Fibroblast of villous mesenchyme (primary cell): Measurements from ENCODE around the gene PNMA6E. TPM values are rescaled to one million over a fixed set of nuclear protein-coding genes. Genes with fewer than 3 reads are reported as not detected.
"Not testable (repeated sequence)": the region's sequence is repeated elsewhere in the genome, so short reads cannot be mapped to it uniquely, and the experiment has no call there.

Experiments
- DNase-seq: peaks from one replicate; pipeline ENCODE4 v3.0.0-alpha.2; 2010; ENCODE audit warnings: low read depth
- H3K4me3 ChIP-seq: 2 replicates; pipeline ENCODE4 v1.5.1; 2011; ENCODE audit warnings: low read depth, mild to moderate bottlenecking, low read length
- total RNA-seq: library from RNA; depleted of rRNA; stranded (reverse); fragments of >200 nt; gene quantifications from 2 replicates; pipeline ENCODE4 v1.2.3, GENCODE V29; 2012
- TF ChIP-seq, protein P1 (sequence below): IDR thresholded peaks from 2 replicates; pipeline ENCODE4 v1.5.1; 2012; ENCODE audit warnings: low read depth, mild to moderate bottlenecking, low read length; ENCODE audit not compliant: insufficient read depth

The PNMA6E gene
- total RNA-seq, 1 donor, result not detected

DNA sequence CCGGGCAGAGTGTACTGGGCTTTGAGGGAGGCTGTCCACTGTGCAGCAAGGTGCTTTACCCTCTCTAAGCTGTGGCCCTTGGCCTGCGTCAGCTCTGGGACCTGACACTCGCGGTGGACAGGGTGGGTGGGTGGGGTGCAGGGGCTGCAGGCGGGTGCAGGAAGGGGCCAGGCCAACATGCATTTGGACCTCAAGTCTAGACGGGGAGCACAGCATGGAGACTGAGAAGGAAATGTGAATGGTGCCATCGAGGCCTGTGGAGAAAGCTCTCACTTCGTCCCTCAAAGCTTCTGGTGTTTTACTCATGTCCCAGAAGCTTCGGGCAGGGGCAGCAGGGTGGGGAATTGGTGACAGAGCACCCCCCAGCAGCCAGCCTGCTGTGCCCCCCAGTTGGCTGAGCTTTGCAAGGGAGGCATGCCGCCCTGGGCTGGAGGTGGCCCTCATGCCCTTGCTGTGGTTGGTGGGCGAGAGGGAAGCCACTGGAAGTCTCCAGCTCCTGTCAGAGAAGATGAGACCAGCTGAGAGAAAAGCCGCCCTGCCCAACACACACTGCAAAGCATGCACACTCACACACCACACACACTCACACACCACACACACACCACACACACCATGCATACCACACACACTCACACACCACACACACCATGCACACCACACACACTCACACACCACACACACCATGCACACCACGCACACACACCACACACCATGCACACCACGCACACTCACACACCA lies 12.3 kb downstream of the PNMA6E start:
- no peak overlapping the region for H3K4me3 ChIP-seq
- TF ChIP-seq, protein P1, sequence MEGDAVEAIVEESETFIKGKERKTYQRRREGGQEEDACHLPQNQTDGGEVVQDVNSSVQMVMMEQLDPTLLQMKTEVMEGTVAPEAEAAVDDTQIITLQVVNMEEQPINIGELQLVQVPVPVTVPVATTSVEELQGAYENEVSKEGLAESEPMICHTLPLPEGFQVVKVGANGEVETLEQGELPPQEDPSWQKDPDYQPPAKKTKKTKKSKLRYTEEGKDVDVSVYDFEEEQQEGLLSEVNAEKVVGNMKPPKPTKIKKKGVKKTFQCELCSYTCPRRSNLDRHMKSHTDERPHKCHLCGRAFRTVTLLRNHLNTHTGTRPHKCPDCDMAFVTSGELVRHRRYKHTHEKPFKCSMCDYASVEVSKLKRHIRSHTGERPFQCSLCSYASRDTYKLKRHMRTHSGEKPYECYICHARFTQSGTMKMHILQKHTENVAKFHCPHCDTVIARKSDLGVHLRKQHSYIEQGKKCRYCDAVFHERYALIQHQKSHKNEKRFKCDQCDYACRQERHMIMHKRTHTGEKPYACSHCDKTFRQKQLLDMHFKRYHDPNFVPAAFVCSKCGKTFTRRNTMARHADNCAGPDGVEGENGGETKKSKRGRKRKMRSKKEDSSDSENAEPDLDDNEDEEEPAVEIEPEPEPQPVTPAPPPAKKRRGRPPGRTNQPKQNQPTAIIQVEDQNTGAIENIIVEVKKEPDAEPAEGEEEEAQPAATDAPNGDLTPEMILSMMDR, result no peak
- no peak for DNase-seq

DNA sequence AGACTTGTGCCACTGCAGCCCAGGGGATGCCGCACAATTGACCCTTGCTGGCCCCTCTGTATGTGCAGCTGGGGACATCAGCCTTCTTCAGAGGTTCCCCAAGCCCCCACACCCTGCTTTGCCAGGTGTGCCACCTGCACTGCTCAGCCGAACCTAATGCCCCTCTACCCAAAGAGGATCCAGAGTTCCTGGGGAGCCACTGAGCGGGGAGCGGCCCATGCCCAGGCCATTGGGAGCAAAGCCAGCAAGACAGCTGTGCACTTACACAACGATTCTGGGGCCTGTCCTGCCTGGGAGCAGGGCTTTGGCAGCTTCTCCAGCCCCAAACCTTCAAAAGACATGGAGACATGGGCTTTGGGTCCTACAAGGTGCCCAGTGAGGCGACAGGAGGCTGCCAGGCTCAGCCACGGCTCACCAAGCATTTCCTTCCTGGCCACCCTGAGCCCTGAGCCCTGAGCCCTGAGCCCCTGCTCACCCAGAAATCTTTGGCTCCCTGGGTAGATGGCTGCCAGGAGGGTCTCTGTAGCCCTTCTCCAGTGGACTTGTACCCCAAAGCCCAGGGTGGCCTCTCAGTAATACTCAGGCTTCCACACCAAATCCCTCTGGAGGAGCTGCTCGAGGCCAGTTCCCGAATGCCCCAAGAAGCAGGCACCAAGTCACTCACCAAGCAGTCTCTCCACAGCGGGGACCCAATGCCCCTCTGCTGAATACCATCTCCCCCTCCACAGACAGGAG lies 13.0 kb downstream of the PNMA6E start:
- no peak for DNase-seq
- TF ChIP-seq, protein P1, result no peak
- H3K4me3 ChIP-seq, result no peak overlapping the region

DNA sequence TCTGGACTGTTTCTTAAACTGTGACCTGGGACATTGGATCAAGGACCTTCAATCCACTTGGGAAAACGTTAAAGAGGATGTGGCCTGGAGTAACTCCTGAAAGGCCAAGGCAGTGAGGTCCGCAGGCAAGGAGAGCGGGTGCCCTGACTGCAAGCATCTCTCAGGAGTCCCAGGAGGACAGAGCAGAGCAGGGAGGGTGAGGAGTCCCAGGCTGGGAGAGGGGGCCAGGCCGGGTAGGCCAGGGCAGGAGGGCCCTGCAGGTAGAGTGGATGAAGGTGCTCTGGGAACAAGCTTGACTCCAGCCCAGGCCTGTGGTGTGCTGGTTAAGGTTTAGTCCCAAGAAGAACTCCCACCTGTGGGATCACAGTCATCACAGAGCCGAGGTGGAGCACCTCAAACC lies 13.8 kb downstream of the PNMA6E start:
- no peak overlapping the region for H3K4me3 ChIP-seq
- TF ChIP-seq, protein P1, result no peak
- DNase-seq, result no peak

DNA sequence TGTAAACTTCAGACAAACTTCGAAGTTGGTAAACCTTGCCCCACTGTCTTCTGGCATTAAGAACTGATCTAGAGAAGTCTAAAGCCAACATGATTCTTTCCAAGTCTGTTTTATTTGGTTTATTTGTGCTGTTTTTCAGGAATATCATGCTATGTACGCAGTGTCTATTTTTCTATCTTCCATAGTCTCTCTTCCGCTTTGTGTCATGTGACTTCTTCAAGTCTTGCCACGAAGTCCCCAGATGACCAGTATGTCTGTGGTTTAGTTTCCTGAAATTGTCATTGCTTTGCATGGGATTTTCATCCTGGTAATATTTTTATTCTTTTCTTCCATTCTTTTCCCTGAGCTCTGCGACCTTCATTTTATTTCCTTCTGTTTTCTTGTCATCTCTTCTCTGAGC lies 15.1 kb downstream of the PNMA6E start:
- TF ChIP-seq, protein P1, result no peak
- no peak overlapping the region for H3K4me3 ChIP-seq
- DNase-seq, result no peak

DNA sequence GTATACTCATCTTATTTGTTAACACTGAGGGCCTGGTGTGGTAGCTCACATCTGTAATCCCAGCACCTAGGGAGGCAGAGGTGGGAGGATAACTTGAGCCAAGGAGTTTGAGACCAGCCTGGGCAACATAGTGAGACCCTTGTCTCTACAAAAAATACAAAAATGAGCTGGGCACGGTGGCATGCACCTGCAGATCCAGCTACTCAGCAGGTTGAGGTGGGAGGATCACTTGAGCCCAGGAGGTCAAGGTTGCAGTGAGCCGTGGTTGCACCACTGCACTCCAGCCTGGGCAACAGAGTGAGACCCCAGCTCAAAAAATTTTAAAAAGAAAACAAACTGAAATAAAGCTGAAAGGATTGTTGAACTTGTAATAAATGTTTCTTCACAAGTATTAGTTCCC lies 16.2 kb downstream of the PNMA6E start:
- not testable (repeated sequence) for H3K4me3 ChIP-seq, DNase-seq

DNA sequence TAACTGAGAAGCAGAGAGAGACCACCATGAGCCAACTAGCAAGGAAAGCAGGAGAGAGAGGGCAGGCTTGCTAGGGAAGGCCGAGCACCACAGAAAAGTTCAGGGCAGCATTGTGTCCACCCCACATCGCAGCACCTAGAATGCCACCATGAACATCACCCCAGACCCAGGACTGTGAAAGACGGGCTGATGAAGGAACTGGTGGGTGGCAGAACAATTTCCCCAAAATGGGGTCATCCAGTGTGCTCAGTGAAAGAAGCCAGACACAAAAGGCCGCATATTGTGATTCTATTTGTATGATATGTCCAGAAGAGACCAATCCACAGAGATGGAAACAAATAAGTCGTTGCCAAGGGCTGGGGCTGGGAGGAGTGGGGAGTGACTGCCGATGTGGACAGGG lies 16.8 kb downstream of the PNMA6E start:
- TF ChIP-seq, protein P1, result no peak
- no peak overlapping the region for H3K4me3 ChIP-seq
- no peak for DNase-seq

DNA sequence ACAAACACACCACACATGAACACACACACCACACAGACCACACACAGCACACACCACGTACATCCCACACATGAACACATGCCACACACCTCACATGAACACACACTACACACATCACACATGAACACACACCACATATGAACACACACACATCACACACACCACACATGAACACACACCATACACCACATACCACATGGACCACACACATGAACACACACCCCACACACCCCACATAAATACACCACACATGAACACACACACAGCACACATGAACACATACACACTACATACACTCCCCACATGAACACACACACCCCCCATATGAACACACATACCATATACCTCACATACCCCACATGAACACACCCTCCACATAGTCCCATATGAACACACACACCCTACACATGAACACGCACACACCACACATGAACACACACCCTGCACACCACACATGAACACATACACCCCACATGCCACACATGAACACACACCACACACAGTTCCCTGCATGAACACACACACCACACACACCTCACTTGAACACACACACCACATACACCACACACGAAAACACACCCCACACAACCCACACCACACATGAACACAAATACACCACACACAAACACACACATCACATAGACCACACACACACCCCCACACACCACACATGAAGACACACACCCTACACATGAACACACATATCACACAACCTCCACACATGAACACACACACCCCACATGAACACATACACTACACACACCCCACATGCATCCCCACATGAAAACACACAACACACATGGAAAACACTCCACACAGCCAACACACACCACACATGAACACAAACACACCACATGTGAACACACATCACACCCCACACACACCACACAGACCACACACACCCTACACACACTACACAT lies 18.3 kb downstream of the PNMA6E start:
- H3K4me3 ChIP-seq, result no peak overlapping the region
- no peak for DNase-seq
- TF ChIP-seq, protein P1, result no peak
